C4-2B (cell line): ENCODE results near the gene PDPN.

Source experiments
- H3K27ac ChIP-seq: fragments of 450-650 bp; 2 replicates; pipeline ENCODE4 v1.5.1; 2017
- CTCF ChIP-seq: fragments of 450-650 bp; conservative IDR thresholded peaks from 2 replicates; pipeline ENCODE4 v1.5.1; 2017; ENCODE audit warnings: mild to moderate bottlenecking
- ZFX ChIP-seq: fragments of 450-650 bp; IDR thresholded peaks from 2 replicates; pipeline ENCODE4 v1.6.1; 2017

Gene PDPN

DNA sequence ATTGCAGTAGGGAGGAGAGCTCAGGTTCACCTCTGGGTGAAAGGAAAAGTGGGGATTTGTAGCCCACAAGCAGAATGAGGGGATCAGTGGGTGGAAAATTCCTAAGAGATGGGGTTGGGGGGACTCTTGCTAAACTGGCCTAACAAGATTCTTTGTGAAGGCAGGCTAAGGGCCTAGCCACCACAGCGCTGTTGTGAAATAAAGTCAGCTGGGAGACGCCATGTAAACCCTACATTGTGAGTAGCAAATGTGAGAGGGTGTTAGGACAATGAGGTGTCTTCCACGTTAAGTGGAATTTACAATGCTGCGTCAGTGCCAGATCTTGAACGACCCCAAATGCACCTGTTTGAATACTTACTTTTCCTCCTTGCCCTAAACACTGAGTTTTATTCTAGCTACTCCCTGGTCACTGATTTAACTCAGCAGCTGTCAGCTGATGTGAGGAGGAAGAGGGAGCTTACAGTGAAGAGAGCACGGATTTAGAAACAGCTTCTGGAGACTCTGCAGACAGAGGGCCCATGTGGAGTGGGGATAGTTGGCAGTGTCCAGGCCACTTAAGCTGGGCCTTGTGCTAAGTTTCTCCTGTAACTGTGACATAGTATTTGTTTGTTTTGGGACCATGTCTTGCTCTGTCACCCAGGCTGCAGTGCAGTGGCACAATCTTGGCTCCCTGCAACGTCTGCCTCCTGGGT is 17.3 kb downstream of the PDPN start:
- H3K27ac ChIP-seq: no peak overlapping the region
- TF ChIP-seq ZFX: no peak
- TF ChIP-seq CTCF: no peak

DNA sequence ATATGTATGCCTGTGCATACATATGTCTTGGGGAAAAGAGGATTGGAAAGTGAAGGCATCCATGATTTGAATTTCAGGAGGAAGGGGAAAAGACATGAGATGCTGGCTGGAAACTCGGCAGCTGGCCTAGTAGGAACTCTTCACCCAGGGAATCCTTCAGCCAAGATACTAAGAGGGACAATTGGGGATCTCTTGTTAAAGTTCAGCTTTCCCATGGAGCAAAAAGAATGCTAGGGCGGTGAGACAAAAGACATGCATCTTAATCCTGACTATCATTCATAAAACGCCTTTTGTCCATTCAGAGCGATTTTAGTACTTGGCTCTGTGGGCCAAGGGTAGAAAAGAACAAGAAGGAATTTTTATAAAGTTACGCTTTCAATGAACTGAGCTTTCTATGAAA is 20.5 kb downstream of the PDPN start:
- TF ChIP-seq CTCF: no peak
- TF ChIP-seq ZFX: no peak
- no peak overlapping the region for H3K27ac ChIP-seq

DNA sequence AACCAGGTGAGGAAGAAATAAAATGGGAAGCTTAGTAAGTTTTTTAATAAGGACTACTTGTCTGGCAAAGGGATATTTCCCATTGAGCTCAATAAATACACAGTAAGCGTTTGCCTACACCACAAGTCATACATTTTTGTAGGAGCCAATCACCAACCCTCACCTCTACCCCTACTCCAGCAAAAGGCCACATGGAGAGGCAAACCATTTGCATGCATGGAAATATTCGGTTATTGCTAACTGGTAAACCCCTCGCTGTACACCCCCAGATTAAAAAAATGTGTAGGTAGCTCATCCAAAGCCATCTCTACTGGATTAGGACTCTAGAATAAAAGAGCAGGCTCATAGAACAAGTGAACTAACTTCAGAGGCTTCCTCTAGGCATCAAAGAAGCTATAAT is 21.1 kb downstream of the PDPN start:
- TF ChIP-seq CTCF (no peak), ZFX (no peak)

GRCh38 chr1:13605159-13605558 is 21.5 kb downstream of the PDPN start:
- H3K27ac ChIP-seq: no peak overlapping the region
- no peak for TF ChIP-seq ZFX
- no peak for TF ChIP-seq CTCF

More for the DNA sequence above, 21.1 kb downstream of the PDPN start:
- H3K27ac ChIP-seq: no peak overlapping the region

GRCh38 chr1:13607002-13607401 is 23.4 kb downstream of the PDPN start:
- H3K27ac ChIP-seq: no peak overlapping the region
- no peak for TF ChIP-seq CTCF
- TF ChIP-seq ZFX: no peak

- H3K27ac ChIP-seq: no peak overlapping the region
- TF ChIP-seq ZFX (no peak), CTCF (no peak)
Measured at GRCh38 chr1:13616234-13616633, 32.6 kb downstream of the PDPN start.

DNA sequence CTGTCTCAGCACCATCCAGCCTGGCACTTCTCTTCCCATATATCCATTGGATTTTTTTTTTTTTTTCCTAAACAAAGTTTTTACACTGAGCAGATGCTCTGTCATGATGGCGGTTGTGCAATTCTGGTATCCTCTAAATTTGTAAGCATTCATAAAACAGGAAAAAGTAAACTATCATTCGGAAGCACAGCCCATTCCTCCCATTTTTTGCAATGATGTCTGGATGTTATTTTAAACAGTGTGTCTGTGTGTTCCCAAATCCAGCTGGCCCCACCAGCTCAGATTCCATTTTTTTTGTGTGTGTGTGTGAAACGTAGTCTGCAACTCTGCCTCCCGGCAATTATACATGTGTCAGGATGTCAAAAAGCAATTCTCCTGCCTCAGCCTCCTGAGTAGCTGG is 33.5 kb downstream of the PDPN start:
- H3K27ac ChIP-seq: no peak overlapping the region
- TF ChIP-seq ZFX (no peak), CTCF (no peak)
